ENCODE data around the gene DAP.

The DAP gene

DNA sequence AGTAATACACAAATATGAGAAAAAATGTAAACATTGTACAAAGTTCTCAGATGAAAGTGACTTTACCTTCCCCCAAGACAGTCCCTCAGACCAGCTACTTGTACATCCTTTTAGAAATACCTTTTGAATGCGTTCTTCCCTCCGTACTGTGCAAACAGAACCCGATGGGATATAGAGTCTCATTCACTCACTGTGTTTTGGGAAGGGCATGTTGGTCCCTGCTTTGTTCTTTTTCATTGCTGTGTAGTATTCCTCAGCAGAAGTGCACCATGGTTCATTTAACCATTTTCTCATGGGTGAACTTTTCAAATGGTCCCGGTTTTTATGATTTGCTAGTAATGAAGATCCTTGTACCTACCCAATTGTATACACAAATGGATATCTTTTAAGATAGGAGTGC lies 102.8 kb downstream of the DAP start:
- no peak overlapping the region for H3K4me3 ChIP-seq (ENCODE audit: low read depth, low read length)

DNA sequence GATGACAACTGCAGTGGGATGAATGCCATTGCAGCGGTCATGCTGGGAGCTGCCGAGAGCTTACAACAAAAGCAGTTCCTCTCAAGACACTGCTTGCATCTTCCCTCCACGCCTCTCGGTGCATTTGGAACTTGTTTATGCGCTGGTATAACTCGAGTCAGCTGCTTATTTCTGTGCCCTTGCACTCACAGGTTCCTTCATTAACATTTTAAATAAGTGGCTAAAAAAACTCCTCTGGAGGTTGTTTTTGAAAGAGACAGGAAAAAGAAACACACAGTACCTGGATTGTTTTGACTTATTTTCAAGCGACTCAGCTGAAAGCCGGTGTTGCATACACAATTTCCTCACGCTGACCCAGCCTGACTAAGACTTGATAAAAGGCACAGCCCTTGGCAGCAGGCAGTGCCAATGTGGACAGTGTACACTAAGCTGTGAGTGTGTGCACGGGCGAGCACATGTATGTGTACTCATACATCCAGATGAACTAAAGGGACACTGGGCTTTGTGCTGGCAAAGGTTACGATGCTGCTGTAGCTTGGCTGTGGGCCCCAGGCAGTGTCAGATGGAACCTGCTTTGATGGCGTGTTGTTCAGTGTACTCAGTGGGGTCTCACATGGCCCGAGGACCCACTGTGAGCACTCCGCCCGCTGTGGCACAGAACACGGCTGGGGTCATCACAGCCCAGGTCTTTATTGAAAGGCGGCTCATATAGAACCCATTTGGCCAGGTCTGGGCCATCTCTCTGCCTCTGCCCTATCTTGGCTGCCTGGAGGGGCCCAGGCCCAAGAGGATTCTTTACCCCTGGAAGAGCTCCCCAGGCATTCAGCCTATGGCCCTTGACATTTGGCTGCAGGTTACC lies 104.8 kb downstream of the DAP start:
- TF ChIP-seq, protein P1, sequence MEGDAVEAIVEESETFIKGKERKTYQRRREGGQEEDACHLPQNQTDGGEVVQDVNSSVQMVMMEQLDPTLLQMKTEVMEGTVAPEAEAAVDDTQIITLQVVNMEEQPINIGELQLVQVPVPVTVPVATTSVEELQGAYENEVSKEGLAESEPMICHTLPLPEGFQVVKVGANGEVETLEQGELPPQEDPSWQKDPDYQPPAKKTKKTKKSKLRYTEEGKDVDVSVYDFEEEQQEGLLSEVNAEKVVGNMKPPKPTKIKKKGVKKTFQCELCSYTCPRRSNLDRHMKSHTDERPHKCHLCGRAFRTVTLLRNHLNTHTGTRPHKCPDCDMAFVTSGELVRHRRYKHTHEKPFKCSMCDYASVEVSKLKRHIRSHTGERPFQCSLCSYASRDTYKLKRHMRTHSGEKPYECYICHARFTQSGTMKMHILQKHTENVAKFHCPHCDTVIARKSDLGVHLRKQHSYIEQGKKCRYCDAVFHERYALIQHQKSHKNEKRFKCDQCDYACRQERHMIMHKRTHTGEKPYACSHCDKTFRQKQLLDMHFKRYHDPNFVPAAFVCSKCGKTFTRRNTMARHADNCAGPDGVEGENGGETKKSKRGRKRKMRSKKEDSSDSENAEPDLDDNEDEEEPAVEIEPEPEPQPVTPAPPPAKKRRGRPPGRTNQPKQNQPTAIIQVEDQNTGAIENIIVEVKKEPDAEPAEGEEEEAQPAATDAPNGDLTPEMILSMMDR (IDR thresholded peaks at IDR 0.05; ENCODE audit: borderline replicate concordance, insufficient read depth, low read depth, low read length) = no peak
- H3K4me3 ChIP-seq (ENCODE audit: low read depth, low read length) = no peak overlapping the region

More for the DNA sequence above, 102.8 kb downstream of the DAP start:
- TF ChIP-seq, protein P1 (IDR thresholded peaks at IDR 0.05; ENCODE audit: borderline replicate concordance, insufficient read depth, low read depth, low read length) = no peak

DNA sequence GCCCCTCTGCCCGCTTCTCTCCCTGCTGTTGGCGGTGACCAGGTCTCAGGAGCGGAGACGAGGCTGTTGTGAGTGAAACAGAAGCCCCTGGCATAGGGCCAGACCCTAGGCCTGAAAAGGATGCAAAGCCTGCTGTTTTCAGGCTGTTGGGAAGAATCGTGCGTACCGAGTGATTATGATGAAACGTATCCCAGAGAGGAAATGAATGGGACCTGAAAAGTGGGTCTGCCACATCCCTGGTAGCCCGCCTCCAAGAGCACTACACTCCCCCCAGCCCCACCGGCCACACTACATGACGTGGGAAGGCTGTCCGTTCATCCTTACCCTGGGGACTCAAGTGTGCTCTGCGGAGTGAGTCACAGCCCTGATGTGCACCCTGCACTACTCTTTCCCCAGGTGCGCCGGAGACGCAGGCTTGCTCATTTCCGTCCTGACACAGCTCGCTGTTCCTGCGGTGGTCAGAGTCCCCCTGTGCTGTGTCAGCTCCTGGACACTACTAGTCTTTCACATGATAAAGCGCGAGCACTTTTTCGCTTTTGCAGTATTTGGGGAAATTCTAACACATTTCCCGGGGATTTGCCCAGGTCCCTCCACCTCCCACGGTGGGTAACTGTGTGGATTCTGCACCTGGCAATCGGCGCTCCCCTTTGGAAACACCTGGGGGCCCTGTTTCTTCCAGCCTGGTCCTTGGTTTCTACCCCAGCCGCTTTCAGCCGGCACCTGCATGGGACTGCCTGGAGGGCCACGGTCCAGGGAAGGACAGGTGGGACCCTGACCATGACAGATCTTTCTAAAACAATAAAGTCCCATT lies 105.7 kb downstream of the DAP start:
- TF ChIP-seq, protein P1 (IDR thresholded peaks at IDR 0.05; ENCODE audit: borderline replicate concordance, insufficient read depth, low read depth, low read length) = no peak
- no peak overlapping the region for H3K4me3 ChIP-seq (ENCODE audit: low read depth, low read length)

DNA sequence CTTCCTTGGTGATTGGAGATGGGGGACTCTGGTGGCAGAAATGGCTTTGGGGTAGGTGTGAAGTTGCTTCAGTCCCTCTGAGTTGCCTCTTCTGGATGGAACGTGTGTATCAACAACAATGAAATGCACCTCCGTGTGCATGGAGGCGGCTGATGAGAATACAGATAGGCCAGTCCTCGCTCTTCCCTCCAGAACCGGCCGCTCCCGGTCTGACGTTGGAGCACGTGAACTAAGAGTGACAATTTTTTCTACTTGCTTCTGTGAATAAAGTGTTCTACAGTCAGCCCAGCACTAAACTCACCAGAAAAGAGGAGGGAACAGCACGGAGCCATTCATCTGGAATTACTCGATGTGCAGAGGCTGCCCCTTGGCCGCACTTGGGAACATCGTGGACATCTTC lies 106.5 kb downstream of the DAP start:
- TF ChIP-seq, protein P1 (IDR thresholded peaks at IDR 0.05; ENCODE audit: borderline replicate concordance, insufficient read depth, low read depth, low read length) = no peak
- no peak overlapping the region for H3K4me3 ChIP-seq (ENCODE audit: low read depth, low read length)

DNA sequence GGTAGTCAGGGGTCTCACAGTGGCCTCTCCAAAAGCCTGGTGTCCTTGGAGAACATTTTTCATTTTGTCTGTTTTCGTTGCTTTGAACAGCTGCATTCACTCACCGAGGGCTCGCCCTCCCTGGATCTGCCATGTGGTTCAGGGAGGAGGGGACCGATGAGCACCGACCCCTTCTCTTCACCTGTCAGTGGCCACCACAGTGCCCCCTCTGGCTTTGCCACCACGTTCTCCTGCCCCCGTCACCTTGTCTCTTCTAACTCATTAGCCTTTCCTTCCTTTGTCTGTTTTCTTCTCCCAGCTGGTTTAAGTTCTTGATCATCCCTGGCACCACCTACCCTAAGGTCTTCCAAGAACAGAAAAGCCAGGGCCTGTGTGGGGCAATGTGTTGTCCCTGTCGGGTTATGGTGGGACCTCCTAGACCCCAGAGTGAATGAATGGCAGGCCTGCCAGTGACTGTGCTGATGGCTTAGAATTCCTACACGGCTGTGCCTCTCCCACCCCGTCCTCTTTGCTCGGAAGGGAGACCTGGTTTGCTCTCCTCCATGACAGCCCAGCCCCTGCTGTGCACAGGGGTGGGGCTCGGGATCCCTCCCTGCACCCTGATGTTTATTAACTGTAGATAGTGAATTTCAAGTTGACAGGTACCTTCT lies 107.2 kb downstream of the DAP start:
- no peak overlapping the region for H3K4me3 ChIP-seq (ENCODE audit: low read depth, low read length)
- TF ChIP-seq, protein P1 (IDR thresholded peaks at IDR 0.05; ENCODE audit: borderline replicate concordance, insufficient read depth, low read depth, low read length) = no peak

DNA sequence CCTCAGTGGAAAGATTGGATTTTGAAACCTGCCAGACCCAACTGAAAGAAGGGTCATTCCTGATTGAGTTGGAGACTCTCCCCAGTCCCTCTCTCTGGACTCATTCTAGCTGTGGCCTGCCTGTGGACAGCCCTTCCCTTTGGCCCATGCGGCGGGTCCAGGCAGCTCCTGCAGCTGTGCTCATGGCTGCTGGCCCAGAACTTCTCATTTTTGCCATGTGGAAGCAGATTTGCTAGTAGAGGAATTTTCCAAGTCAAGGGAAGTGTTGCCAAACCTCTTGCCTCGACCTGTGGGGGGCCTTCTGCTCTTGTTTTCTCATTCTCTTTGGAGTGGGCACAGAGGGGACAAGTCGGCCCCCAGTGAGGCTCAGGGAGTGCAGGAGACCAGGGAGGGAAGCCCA lies 108.0 kb downstream of the DAP start:
- TF ChIP-seq, protein P1 (IDR thresholded peaks at IDR 0.05; ENCODE audit: borderline replicate concordance, insufficient read depth, low read depth, low read length) = no peak
- no peak overlapping the region for H3K4me3 ChIP-seq (ENCODE audit: low read depth, low read length)

Data from GM12875 (cell line).